MG63 (cell line): ENCODE measurements around the gene ZBTB25. TPM values are rescaled to one million over a fixed set of nuclear protein-coding genes. Genes with fewer than 3 reads are reported as not detected.

Source experiments
- DNase-seq: peaks from one replicate; pipeline ENCODE4 v3.0.0-alpha.2; 2020
- H3K27me3 ChIP-seq: fragments of 250-450 bp; sonication (Bioruptor Pico); 2 replicates; pipeline ENCODE4 v1.5.1; 2020; ENCODE audit warnings: mild to moderate bottlenecking, moderate library complexity
- H3K36me3 ChIP-seq: fragments of 250-450 bp; sonication (Bioruptor Pico); 2 replicates; pipeline ENCODE4 v1.5.1; 2020; ENCODE audit warnings: mild to moderate bottlenecking, moderate library complexity
- H3K4me3 ChIP-seq: fragments of 250-450 bp; sonication (Bioruptor Pico); 2 replicates; pipeline ENCODE4 v1.5.1; 2020; ENCODE audit warnings: mild to moderate bottlenecking, moderate library complexity
- H3K9me3 ChIP-seq: fragments of 250-450 bp; sonication (Bioruptor Pico); 2 replicates; pipeline ENCODE4 v1.5.1; 2020; ENCODE audit warnings: mild to moderate bottlenecking, moderate library complexity
- total RNA-seq: library from RNA; depleted of rRNA; stranded (reverse); fragments of >200 nt; shearing (Covaris generic); gene quantifications from 2 replicates; pipeline ENCODE4 v1.2.3, GENCODE V29; 2014; ENCODE audit warnings: low replicate concordance

The ZBTB25 gene
- total RNA-seq, 1 experiment from 2014 or later, result 1.6 TPM

GRCh38 chr14:64502456-64502855 is 1.2 kb downstream of the ZBTB25 start:
- no peaks in the 10 kb centered on the region for H3K27me3 ChIP-seq
- peak overlapping the region; percentile 78 for H3K4me3 ChIP-seq
- H3K36me3 ChIP-seq, result no peaks in the 10 kb centered on the region; the same call in 1 of the 2 replicates
- no peaks in the 10 kb centered on the region for H3K9me3 ChIP-seq
- DNase-seq, result no peak

- peak; percentile 63 for DNase-seq
- H3K27me3 ChIP-seq, result no peaks in the 10 kb centered on the region
- no peaks in the 10 kb centered on the region; the same call in 1 of the 2 replicates for H3K36me3 ChIP-seq
- peak overlapping the region; percentile 78 for H3K4me3 ChIP-seq
- no peaks in the 10 kb centered on the region for H3K9me3 ChIP-seq
These were observed 2.0 kb downstream of the ZBTB25 start for GRCh38 chr14:64501411-64502171.

DNA sequence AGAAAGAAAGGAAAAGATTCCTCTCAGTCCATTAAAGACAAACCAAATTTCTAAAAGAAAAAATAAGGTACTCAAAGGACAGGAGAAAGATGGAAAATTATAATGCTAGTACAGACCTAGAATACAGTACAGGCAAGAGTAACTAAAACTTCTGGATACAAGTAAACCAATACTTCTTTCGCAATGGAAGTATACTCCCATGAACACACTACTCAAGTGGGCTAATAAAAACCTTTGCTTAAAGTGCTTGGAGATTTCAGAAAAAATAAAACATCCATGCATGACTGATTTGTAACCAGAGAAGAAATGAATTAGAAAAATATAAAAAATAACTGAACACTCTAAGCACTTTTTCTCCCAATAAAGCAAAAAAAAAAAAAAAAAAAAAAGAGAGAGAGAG is 3.5 kb downstream of the ZBTB25 start:
- no peaks in the 10 kb centered on the region for H3K9me3 ChIP-seq
- H3K4me3 ChIP-seq, result no peak overlapping the region
- H3K27me3 ChIP-seq, result no peaks in the 10 kb centered on the region
- H3K36me3 ChIP-seq, result no peaks in the 10 kb centered on the region; the same call in 1 of the 2 replicates
- DNase-seq, result no peak

DNA sequence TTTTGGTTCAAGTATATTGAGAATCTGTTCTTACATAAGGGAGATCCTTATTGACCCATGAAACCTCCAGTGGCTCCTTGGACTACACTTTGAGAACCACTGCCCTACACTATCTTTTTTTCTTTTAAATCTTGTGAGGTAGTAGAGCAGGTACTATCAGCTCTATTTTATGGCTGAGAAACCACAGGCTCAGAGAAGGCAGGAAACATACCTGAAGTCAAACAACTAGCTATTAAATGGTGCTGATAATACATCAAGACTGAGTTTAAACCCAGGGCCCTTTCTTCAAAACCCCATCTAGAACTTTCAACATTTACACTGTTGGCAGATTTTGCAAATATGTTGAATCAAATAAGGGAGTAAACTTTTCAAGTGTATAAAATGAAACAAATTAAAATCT is 6.9 kb downstream of the ZBTB25 start:
- DNase-seq, result no peak
- Histone ChIP-seq H3K27me3 (no peaks in the 10 kb centered on the region), H3K9me3 (no peaks in the 10 kb centered on the region), H3K36me3 (no peaks in the 10 kb centered on the region; the same call in 1 of the 2 replicates), H3K4me3 (no peak overlapping the region)

DNA sequence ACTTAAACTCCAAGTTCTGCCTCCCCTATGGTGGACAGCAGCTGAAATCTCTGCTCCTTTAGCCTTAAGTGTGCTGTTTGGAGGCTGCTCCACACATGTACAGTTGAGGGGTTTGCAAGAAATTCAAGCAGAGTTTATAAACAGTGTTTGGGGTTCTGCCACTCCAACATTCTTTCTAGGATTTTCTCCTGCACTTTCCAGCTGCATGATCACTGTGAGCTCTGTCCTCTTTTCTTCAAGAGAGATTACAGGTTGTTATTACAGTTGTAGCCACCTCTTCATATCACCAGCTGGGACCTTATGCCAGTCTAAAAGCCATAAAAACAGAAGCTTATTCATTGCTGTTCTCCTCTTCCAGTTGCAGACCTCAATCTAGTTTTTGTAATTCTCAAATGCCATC is 8.4 kb downstream of the ZBTB25 start:
- Histone ChIP-seq H3K27me3 (no peaks in the 10 kb centered on the region), H3K4me3 (no peak overlapping the region), H3K36me3 (no peaks in the 10 kb centered on the region; the same call in 1 of the 2 replicates), H3K9me3 (no peaks in the 10 kb centered on the region)
- no peak for DNase-seq

GRCh38 chr14:64493455-64493854 is 10.2 kb downstream of the ZBTB25 start:
- no peak for DNase-seq
- no peaks in the 10 kb centered on the region for H3K27me3 ChIP-seq

GRCh38 chr14:64491637-64492036 is 12.0 kb downstream of the ZBTB25 start:
- Histone ChIP-seq H3K9me3 (no peaks in the 10 kb centered on the region), H3K27me3 (no peaks in the 10 kb centered on the region), H3K4me3 (no peak overlapping the region), H3K36me3 (peaks cover 6% of the 10 kb centered on the region)
- DNase-seq, result no peak

More at GRCh38 chr14:64493455-64493854, 10.2 kb downstream of the ZBTB25 start:
- H3K4me3 ChIP-seq, result no peak overlapping the region
- no peaks in the 10 kb centered on the region; the same call in 1 of the 2 replicates for H3K36me3 ChIP-seq
- no peaks in the 10 kb centered on the region for H3K9me3 ChIP-seq

DNA sequence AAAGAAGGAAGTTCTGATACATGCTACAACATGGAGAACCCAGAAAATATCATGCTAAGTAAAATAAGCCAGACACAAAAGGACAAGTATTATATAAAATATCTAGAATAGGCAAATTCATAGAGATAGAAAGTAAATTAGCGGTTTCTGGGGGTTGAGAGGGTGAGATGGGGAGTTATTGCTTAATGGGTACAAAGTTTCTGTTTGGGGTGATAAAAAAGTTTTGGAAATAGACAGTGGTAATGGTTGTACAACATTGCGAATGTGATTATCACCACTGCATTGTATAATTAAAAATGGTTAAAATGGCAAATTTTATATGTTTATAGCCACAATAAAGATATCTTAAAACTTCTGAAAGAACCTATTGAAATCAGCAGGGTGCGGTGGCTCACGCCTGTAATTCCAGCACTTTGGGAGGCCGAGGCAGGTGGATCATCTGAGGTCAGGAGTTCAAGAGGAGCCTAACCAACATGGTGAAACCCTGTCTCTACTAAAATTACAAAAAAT is 15.0 kb downstream of the ZBTB25 start:
- no peak overlapping the region for H3K4me3 ChIP-seq
- no peak for DNase-seq
- no peaks in the 10 kb centered on the region for H3K27me3 ChIP-seq
- H3K36me3 ChIP-seq, result peaks cover 9% of the 10 kb centered on the region
- no peaks in the 10 kb centered on the region for H3K9me3 ChIP-seq

GRCh38 chr14:64478634-64479250 is 24.9 kb downstream of the ZBTB25 start:
- Histone ChIP-seq H3K36me3 (no peaks in the 10 kb centered on the region), H3K4me3 (no peak overlapping the region), H3K27me3 (no peaks in the 10 kb centered on the region), H3K9me3 (no peaks in the 10 kb centered on the region)
- DNase-seq, result no peak

DNA sequence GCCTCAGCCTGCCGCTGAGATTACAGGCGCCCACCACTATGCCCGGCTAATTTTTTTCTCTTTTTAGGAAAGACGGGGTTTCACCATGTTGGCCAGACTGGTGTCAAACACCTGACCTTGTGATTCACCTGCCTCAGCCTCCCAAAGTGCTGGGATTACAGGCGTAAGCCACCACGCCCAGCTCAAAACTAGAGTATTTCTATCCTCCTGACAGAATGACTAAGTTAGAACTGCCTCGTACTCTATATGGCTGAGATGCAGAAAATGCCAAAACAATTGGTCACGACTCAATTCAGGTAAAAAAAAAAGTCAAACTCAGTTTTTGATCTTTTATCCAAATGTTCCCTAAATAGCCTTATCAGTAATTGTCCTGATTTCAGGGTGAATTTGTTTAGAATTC is 27.2 kb downstream of the ZBTB25 start:
- H3K9me3 ChIP-seq, result no peaks in the 10 kb centered on the region
- no peak overlapping the region for H3K4me3 ChIP-seq
- DNase-seq, result no peak
- no peaks in the 10 kb centered on the region for H3K27me3 ChIP-seq
- no peaks in the 10 kb centered on the region for H3K36me3 ChIP-seq

DNA sequence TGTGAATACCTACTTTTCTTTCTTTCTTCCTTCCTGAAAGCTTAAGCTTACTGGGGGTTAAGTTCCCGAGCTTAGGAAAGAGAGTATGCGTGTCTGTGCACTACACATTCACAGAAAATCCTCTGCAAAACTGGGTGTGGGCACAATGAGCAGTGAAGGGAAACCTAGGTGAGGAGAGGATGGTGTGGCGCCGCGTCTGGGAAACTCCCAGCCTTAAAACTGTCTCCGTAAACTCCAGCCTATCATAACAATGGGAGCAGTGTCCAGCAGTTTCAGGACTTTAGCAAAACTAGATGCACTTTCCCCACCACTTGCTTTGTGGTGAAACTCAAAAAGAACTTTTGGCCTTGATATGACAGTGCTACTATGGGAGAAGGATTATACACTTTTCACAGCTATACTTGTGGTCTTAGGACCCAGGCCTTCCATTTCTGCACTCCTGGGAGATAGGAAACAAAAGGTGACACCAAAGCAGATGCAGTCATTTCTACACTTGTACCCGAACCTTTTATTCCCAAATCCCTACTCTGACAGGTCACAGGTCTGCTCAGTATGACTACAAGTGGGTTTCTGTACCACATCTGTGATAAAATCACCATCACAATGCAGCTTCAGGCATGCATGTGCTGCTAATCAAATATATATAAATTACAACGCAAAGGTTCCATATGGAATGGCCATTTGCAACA is 27.9 kb downstream of the ZBTB25 start:
- H3K4me3 ChIP-seq, result no peak overlapping the region
- DNase-seq, result no peak
- no peaks in the 10 kb centered on the region for H3K9me3 ChIP-seq
- H3K36me3 ChIP-seq, result no peaks in the 10 kb centered on the region
- no peaks in the 10 kb centered on the region for H3K27me3 ChIP-seq

- H3K9me3 ChIP-seq, result no peaks in the 10 kb centered on the region
- H3K4me3 ChIP-seq, result no peak overlapping the region
- no peak for DNase-seq
- H3K36me3 ChIP-seq, result no peaks in the 10 kb centered on the region
- no peaks in the 10 kb centered on the region for H3K27me3 ChIP-seq
These were observed 28.9 kb downstream of the ZBTB25 start for GRCh38 chr14:64474698-64475097.

DNA sequence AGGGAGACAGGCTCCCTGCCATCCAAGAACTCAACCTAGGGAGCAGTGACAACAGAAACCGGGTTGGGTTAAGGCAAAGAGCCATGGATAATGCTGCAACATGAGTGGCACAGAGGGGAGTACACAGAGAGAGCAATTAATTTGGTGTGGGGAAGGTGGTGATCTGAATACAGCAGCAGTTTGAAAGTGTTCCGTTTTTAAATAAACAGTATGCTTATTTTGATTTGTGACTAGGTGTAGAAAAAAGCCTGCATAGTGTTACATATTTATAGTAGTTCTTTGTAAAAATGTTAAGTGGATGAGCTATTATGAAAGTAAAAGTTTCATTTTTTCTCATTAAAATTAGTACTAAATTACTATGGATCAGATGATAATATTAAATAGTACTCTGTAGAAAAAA is 29.6 kb downstream of the ZBTB25 start:
- Histone ChIP-seq H3K4me3 (no peak overlapping the region), H3K9me3 (no peaks in the 10 kb centered on the region), H3K36me3 (no peaks in the 10 kb centered on the region), H3K27me3 (no peaks in the 10 kb centered on the region)
- no peak for DNase-seq

- no peaks in the 10 kb centered on the region for H3K27me3 ChIP-seq
- no peaks in the 10 kb centered on the region for H3K9me3 ChIP-seq
- DNase-seq, result no peak
- no peaks in the 10 kb centered on the region for H3K36me3 ChIP-seq
- no peak overlapping the region for H3K4me3 ChIP-seq
These were observed 35.2 kb downstream of the ZBTB25 start for GRCh38 chr14:64468451-64468850.

DNA sequence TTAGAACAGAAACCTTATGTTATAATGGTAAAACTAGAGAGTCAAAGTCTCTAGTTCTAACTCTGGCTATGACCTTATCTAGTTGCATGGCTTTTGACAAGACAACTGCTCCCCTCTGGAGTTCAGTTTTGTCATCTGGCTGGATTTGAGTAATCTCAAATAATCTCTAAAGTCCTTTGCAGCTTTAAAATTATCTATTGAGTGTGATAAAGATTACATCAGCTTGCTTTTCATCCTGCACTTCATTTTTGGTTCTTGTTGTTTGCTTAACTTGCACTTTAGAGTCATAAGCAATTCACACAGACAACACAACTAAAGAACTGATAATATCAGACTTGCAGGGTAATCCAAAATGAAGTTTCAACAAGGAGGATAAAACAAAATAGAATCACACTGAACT is 36.1 kb downstream of the ZBTB25 start:
- no peak for DNase-seq
- H3K27me3 ChIP-seq, result no peaks in the 10 kb centered on the region
- no peaks in the 10 kb centered on the region for H3K36me3 ChIP-seq
- H3K9me3 ChIP-seq, result no peaks in the 10 kb centered on the region
- H3K4me3 ChIP-seq, result no peak overlapping the region

DNA sequence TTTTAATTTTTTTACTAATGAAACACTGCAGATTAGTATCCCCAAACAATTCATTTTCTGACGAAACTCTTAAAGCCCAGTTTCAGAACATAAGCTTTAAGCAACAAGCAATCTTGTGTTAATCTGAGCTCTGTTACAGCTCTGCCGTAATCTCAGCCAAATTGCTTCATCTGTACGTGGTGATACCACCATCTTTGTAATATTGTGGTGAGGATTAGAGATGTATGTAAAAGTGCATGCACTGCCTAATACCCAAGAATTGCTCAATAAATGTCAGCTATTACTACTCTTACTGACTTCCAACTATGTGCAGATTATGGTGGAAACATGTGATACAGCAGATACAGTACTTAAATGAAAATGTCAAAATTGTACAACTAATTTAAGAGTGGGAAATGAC is 36.5 kb downstream of the ZBTB25 start:
- Histone ChIP-seq H3K36me3 (no peaks in the 10 kb centered on the region), H3K9me3 (no peaks in the 10 kb centered on the region), H3K4me3 (no peak overlapping the region), H3K27me3 (no peaks in the 10 kb centered on the region)
- DNase-seq, result no peak

DNA sequence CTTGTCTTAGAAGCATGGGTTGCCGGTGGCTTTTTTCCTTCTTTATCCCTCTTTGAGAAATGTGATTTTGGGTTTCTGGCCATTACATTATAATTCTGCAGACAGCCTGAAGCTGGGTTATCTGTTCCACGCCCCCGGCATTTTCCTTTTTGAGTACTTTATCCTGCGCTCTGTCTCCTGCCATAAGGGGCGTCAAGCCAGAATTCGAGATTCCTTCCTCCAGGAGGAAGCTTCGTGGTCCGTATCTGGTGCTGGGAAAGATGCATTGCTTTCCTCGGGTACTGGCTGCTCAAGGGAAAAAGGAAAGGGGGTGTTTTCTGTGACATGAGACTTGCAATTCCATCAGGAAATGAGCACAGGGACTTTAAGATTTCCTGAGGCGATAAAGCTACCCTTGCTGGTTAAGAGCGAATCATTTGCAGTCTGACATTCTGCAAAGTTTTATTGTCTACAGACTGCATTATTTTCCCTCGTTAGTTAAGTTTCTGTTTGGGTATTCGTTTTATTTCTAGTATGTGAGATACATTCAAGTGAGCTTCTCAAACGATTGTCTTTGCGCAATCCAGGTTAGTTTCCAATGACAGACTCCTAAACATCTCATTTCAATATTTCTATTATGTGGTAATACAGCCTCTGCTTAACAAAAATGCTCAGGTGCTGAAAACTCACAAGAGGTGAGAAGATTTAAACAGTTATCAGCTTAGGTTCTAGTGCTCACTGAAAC is 37.6 kb downstream of the ZBTB25 start:
- Histone ChIP-seq H3K4me3 (peak overlapping the region; percentile 42), H3K27me3 (no peaks in the 10 kb centered on the region), H3K9me3 (no peaks in the 10 kb centered on the region), H3K36me3 (no peaks in the 10 kb centered on the region)
- peak; percentile 10 for DNase-seq
